PC-3 (cell line): ENCODE data around the gene SH2D3C.

Experiments
- EZH2 ChIP-seq: fragments of 300-600 bp; sonication (generic); IDR thresholded peaks from one replicate; pipeline ENCODE4 v1.6.1; 2017; ENCODE audit warnings: antibody characterized with exemption, mild to moderate bottlenecking, low read length; ENCODE audit not compliant: unreplicated experiment
- EZH2phosphoT487 ChIP-seq: fragments of 300-600 bp; sonication (generic); IDR thresholded peaks from 2 replicates; pipeline ENCODE4 v1.6.1; 2018; ENCODE audit warnings: mild to moderate bottlenecking, antibody characterized with exemption, low read length, borderline replicate concordance
- TF ChIP-seq, protein P1 (sequence below): fragments of 300-600 bp; sonication (generic); conservative IDR thresholded peaks from 2 replicates; pipeline ENCODE4 v1.5.1; 2017; ENCODE audit warnings: antibody characterized with exemption, low read depth, mild to moderate bottlenecking, low read length

DNA sequence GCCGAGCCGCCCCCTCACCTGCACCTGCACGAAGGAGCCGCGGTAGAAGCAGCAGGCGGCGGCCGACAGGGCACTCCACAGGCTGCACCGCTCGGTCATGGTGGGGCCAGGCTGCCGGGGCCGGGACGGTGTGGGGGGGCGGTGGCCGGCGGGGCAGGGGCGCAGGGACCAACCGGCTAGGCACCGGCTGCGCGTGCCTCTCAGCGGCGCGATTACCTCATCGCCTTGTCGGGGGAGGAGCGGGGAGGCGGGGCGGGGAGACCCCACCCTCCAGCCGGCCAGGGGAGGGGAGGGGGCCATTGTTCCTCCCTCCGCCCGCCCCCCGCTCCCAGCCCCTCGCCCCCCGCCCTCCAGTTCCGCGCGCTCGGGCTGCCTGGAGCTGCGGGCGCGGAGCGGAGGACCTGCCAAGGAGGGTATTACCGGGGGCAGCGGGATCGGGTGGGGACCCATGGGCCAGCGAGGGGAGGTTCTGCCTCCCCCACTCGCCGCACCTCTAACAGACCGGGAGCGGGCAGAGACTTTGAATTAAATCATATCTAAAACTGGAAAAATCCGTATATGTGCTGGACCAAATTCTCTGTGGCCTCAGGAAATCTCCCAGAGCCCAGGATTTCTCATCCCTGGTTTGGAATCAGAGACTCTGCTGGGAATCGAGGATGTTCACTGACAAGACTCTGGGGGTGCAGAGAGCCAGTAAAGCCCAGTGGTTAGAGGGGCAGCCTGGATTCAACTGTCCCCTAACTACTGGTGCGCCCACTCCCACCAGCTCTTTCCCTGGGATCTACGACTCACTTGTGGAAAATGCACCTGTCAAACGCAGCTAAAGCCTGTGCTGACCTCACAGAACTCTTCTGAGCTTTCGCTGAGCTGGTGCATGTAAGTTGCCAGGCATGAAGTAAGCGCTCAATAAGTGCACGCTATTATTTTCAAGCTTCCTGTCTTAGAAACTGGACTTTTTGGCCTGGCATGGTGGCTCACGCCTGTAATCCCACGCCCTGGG lies 23.1 kb downstream of the SH2D3C start:
- TF ChIP-seq, protein P1, sequence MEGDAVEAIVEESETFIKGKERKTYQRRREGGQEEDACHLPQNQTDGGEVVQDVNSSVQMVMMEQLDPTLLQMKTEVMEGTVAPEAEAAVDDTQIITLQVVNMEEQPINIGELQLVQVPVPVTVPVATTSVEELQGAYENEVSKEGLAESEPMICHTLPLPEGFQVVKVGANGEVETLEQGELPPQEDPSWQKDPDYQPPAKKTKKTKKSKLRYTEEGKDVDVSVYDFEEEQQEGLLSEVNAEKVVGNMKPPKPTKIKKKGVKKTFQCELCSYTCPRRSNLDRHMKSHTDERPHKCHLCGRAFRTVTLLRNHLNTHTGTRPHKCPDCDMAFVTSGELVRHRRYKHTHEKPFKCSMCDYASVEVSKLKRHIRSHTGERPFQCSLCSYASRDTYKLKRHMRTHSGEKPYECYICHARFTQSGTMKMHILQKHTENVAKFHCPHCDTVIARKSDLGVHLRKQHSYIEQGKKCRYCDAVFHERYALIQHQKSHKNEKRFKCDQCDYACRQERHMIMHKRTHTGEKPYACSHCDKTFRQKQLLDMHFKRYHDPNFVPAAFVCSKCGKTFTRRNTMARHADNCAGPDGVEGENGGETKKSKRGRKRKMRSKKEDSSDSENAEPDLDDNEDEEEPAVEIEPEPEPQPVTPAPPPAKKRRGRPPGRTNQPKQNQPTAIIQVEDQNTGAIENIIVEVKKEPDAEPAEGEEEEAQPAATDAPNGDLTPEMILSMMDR = no peak
- TF ChIP-seq EZH2 (no peak), EZH2phosphoT487 (no peak)
